K562 (cell line): Measurements from ENCODE around the gene CSH1. TPM values are rescaled to one million over a fixed set of nuclear protein-coding genes. Genes with fewer than 3 reads are reported as not detected.

Experiments
- ATAC-seq: fragments of 200-7000 bp; cut with Tn5 transposase; 3 replicates; pipeline ENCODE4 v1.9.1; 2020; ENCODE audit warnings: moderate library complexity
- BruUV-seq: library from RNA; stranded (reverse); fragments of 400-500 nt; replicated peaks from 2 replicates; lab custom pipeline; 2021; lab: Mats Ljungman, UMichigan
- CTCF ChIA-PET: fragments of 300-600 bp; formaldehyde crosslinking; extraction: SDS; loops from one replicate; lab custom pipeline; 2021; ENCODE audit warnings: low intra/inter-chr PET ratio; lab: Yijun Ruan, JAX
- POLR2A ChIA-PET: fragments of 300-600, 350-650 bp; sonication (Branson Sonifier 250); formaldehyde crosslinking; extraction: SDS; loops from one replicate; lab custom pipeline; 2021; ENCODE audit warnings: antibody characterized with exemption, inconsistent platforms; lab: Yijun Ruan, JAX
- DNase-seq, 4 experiments: peaks; one replicate each; pipeline versions ENCODE4 v3.0.0 to v3.0.0-alpha.2; 2011 to 2018; ENCODE audit warnings: low spot score in 3 of 4, mixed read lengths in 3 of 4; ENCODE audit errors: extremely low read depth in 1 of 4
- FAIRE-seq: peaks from 2 replicates; lab custom pipeline; 2011; peaks lifted over from hg19 to GRCh38; lab: Jason Lieb, UNC
- H2AFZ ChIP-seq: 2 replicates; pipeline ENCODE4 v1.6.0; 2011; ENCODE audit warnings: low read depth, low read length, control low read depth, inconsistent platforms
- H3K27ac ChIP-seq: fragments of 200-600 bp; 3 replicates; pipeline ENCODE4 v1.8.0; 2011; ENCODE audit warnings: low read depth, mild to moderate bottlenecking, control low read depth, inconsistent platforms, low read length, moderate library complexity, mixed read lengths; ENCODE audit errors: extremely low read depth
- H3K27me3 ChIP-seq, 2 experiments: fragments of 300-600 bp in 1 of 2; 2 replicates in 1 of 2; 3 replicates in 1 of 2; pipeline versions ENCODE4 v1.6.0 to v1.8.0; 2011; ENCODE audit warnings: inconsistent platforms in 2 of 2, low read length in 2 of 2, mild to moderate bottlenecking in 1 of 2, mixed read lengths in 1 of 2, moderate library complexity in 1 of 2; ENCODE audit not compliant: control insufficient read depth in 2 of 2, insufficient read depth in 2 of 2
- H3K36me3 ChIP-seq: fragments of 300-600 bp; 3 replicates; pipeline ENCODE4 v1.8.0; 2011; ENCODE audit warnings: mild to moderate bottlenecking, low read length, inconsistent platforms; ENCODE audit not compliant: control insufficient read depth, insufficient read depth
- H3K4me1 ChIP-seq, 2 experiments: fragments of 200-600 bp in 1 of 2; replicated peaks in 1 of 2; 2 replicates in 1 of 2; 3 replicates in 1 of 2; pipeline versions ENCODE4 v1.5.1 to v1.8.0; 2011; ENCODE audit warnings: inconsistent platforms in 2 of 2, low read length in 2 of 2, mild to moderate bottlenecking in 1 of 2, mixed read lengths in 1 of 2, moderate library complexity in 1 of 2; ENCODE audit not compliant: control insufficient read depth in 2 of 2, insufficient read depth in 2 of 2
- H3K4me2 ChIP-seq: 2 replicates; pipeline ENCODE4 v1.6.1; 2011; ENCODE audit warnings: low read length, control low read depth, inconsistent platforms, mixed read lengths; ENCODE audit not compliant: insufficient read depth
- H3K4me3 ChIP-seq: fragments of 200-600 bp; sonication (generic), shearing (Covaris generic); 2 replicates; pipeline ENCODE4 v1.5.1; 2016; ENCODE audit warnings: control low read depth, inconsistent platforms
- H3K79me2 ChIP-seq: fragments of 200-600 bp; 3 replicates; pipeline ENCODE4 v1.8.0; 2011; ENCODE audit warnings: low read length, inconsistent platforms; ENCODE audit not compliant: control insufficient read depth, insufficient read depth
- H3K9ac ChIP-seq, 2 experiments: 2 replicates each; pipeline versions ENCODE4 v1.6.0 to v1.6.1; 2011; ENCODE audit warnings: low read depth in 2 of 2, low read length in 2 of 2, control low read depth in 1 of 2, inconsistent platforms in 1 of 2, mild to moderate bottlenecking in 1 of 2, mixed read lengths in 1 of 2; ENCODE audit not compliant: insufficient read depth in 1 of 2
- H3K9me1 ChIP-seq: one replicate; pipeline ENCODE4 v1.6.0; 2011; ENCODE audit warnings: inconsistent platforms, mild to moderate bottlenecking, low read length, moderate library complexity; ENCODE audit not compliant: control insufficient read depth, insufficient read depth
- H3K9me3 ChIP-seq: replicated peaks from 2 replicates; pipeline ENCODE4 v1.5.1; 2011; ENCODE audit warnings: low read depth, low read length, inconsistent platforms; ENCODE audit not compliant: control insufficient read depth, insufficient read depth
- H4K20me1 ChIP-seq: replicated peaks from 2 replicates; pipeline ENCODE4 v1.6.1; 2011; ENCODE audit warnings: low read length, inconsistent platforms, mixed read lengths; ENCODE audit not compliant: control insufficient read depth, insufficient read depth
- CBFA2T2 ChIP-seq: fragments of 450-650 bp; conservative IDR thresholded peaks from 2 replicates; pipeline ENCODE4 v1.6.1; 2017; ENCODE audit warnings: mild to moderate bottlenecking
- ETV5 ChIP-seq: sonication (generic); formaldehyde crosslinking; IDR thresholded peaks from 2 replicates; pipeline ENCODE4 v1.4.0; 2020; ENCODE audit warnings: low read depth, mild to moderate bottlenecking, missing genetic modification reagents
- GTF2A2 ChIP-seq: IDR thresholded peaks from 2 replicates; pipeline ENCODE4 v1.6.1; 2016; ENCODE audit warnings: mild to moderate bottlenecking, missing genetic modification characterization, missing compliant biosample characterization
- HIVEP1 ChIP-seq: fragments of 250-450 bp; sonication (Bioruptor Pico); IDR thresholded peaks from 2 replicates; pipeline ENCODE4 v1.4.0; 2020; ENCODE audit warnings: mild to moderate bottlenecking
- HMGN3 ChIP-seq: IDR thresholded peaks from 2 replicates; pipeline ENCODE4 v1.6.1; 2011; ENCODE audit warnings: borderline replicate concordance, low read depth, mild to moderate bottlenecking, mixed read lengths, low read length; ENCODE audit not compliant: insufficient read length; ENCODE audit errors: extremely low read depth
- ILK ChIP-seq: fragments of 450-650 bp; IDR thresholded peaks from 2 replicates; pipeline ENCODE4 v1.6.1; 2016; ENCODE audit warnings: missing genetic modification characterization, low read depth, mild to moderate bottlenecking, missing compliant biosample characterization, moderate library complexity, borderline replicate concordance
- MIER1 ChIP-seq: fragments of 450-650 bp; IDR thresholded peaks from 2 replicates; pipeline ENCODE4 v1.6.1; 2016; ENCODE audit warnings: antibody characterized with exemption, mild to moderate bottlenecking, low read depth
- MXD1 ChIP-seq: fragments of 250-450 bp; sonication (Bioruptor Pico); IDR thresholded peaks from 2 replicates; pipeline ENCODE4 v1.8.0; 2021; ENCODE audit warnings: borderline replicate concordance, mild to moderate bottlenecking, moderate library complexity; ENCODE audit not compliant: poor library complexity, severe bottlenecking
- SMC3 ChIP-seq: conservative IDR thresholded peaks from 2 replicates; pipeline ENCODE4 v1.6.1; 2011; ENCODE audit warnings: low read depth, low read length, improper control_type of control experiment; ENCODE audit not compliant: insufficient read depth
- TCF15 ChIP-seq: fragments of 250-450 bp; sonication (Bioruptor Pico); IDR thresholded peaks from 2 replicates; pipeline ENCODE4 v1.8.0; 2022; ENCODE audit warnings: moderate library complexity, mild to moderate bottlenecking, inconsistent platforms
- U2AF1 ChIP-seq: fragments of 200-400 bp; formaldehyde crosslinking; optimal IDR thresholded peaks from 2 replicates; pipeline ENCODE3; 2017; ENCODE audit warnings: mild to moderate bottlenecking, low read depth, low read length, moderate library complexity
- ZBTB5 ChIP-seq: fragments of 450-650 bp; IDR thresholded peaks from 2 replicates; pipeline ENCODE4 v1.6.1; 2017; ENCODE audit warnings: antibody characterized with exemption
- ZNF140 ChIP-seq: fragments of 250-450 bp; sonication (Bioruptor Pico); IDR thresholded peaks from 2 replicates; pipeline ENCODE4 v1.8.0; 2021; ENCODE audit warnings: moderate library complexity, mild to moderate bottlenecking, inconsistent platforms
- ZNF232 ChIP-seq: sonication (generic); formaldehyde crosslinking; IDR thresholded peaks from 2 replicates; pipeline ENCODE4 v1.8.0; 2022; ENCODE audit warnings: mild to moderate bottlenecking, missing genetic modification reagents
- WGBS: fragments of 100-300 bp; shearing (Covaris generic); methylation state at CpG from one replicate; pipeline ENCODE4 v1.1.6; 2016; ENCODE audit warnings: low coverage, mixed read lengths; ENCODE audit not compliant: insufficient coverage; ENCODE audit errors: missing lambda C conversion rate; 5-methylcytosine and 5-hydroxymethylcytosine counted together
- in situ Hi-C: fragments of 300-500 bp; cut with MboI; formaldehyde crosslinking; loops from 4 replicates; pipeline ENCODE4 v1.15.0; 2018; ENCODE audit warnings: inconsistent platforms, mixed read lengths
- intact Hi-C: fragments of 100-400 bp; cut with micrococcal nuclease; formaldehyde crosslinking; loops from 2 replicates; pipeline ENCODE4 v1.14.2; 2022
- polyA plus RNA-seq, 8 experiments: library from polyadenylated mRNA; depleted of rRNA in 4 of 8; stranded (reverse) in 5 of 8; unstranded in 3 of 8; fragments of >200 nt; fragmentation: Nextera tagmentation in 2 of 8; fragmentation: Illumina TruSeq in 1 of 8; extraction: Ambion mirVana in 2 of 8; extraction: Trizol in 1 of 8; gene quantifications; 2 replicates each; pipeline versions ENCODE4 v1.2.1 to v1.2.3, GENCODE V29; 2011 to 2014; ENCODE audit warnings: inconsistent platforms in 1 of 8, missing spikeins in 1 of 8
- total RNA-seq, 7 experiments: library from RNA; depleted of rRNA in 6 of 7; stranded (reverse); fragments of >200 nt in 6 of 7; fragmentation: Illumina TruSeq in 2 of 7; extraction: Trizol in 2 of 7; gene quantifications; 2 replicates each; pipeline versions ENCODE4 v1.2.1 to v1.2.3, GENCODE V29; 2011 to 2021; ENCODE audit warnings: low replicate concordance in 1 of 7
- TF ChIP-seq, protein P1 (sequence below): fragments of 450-650 bp; IDR thresholded peaks from 2 replicates; pipeline ENCODE4 v1.6.1; 2016; ENCODE audit warnings: low read depth, mild to moderate bottlenecking, moderate library complexity
- TF ChIP-seq, protein P2 (sequence below): fragments of 250-450 bp; sonication (Bioruptor Pico); IDR thresholded peaks from 2 replicates; pipeline ENCODE4 v1.8.0; 2021; ENCODE audit warnings: moderate library complexity, mild to moderate bottlenecking, inconsistent platforms

CSH1 gene
- total and polyA plus RNA-seq, 9 of the 15 experiments (the other 6 are each of a cell fraction or from before 2014, with no cell fraction given): not detected

GRCh38 chr17:63917646-63918045 is 21.3 kb upstream of the CSH1 start:
- ATAC-seq (no peak), DNase-seq (no peak), FAIRE-seq (no peak)
- no peak overlapping the region for H3K27ac ChIP-seq
- no peaks in the 10 kb centered on the region for H3K9me1 ChIP-seq
- intact Hi-C loops: loop anchor here (2.0 to 10.0 kb wide), 5 partner anchors 29 to 367 kb away; partner anchors contain the start of gene ERN1
- POLR2A ChIA-PET: interaction anchor here (0.7 kb wide), 1 partner anchor 93 kb away, joined by 3 read pairs; no protein-coding TSS in a partner anchor
- no peak overlapping the region for H3K4me3 ChIP-seq
- BruUV-seq: no TSS peak
- no peaks in the 10 kb centered on the region for H3K9me3 ChIP-seq
- WGBS: 10% methylated on average over 12 of the region's 13 CpGs
- no peaks in the 10 kb centered on the region for H3K79me2 ChIP-seq
- CTCF ChIA-PET: no interaction called here
- no peak overlapping the region for H3K9ac ChIP-seq
- TF ChIP-seq HMGN3 (no peak), HIVEP1 (CRISPR knock-in tag) (no peak), GTF2A2 (tag) (no peak), ZNF232 (CRISPR knock-in tag) (no peak), MXD1 (CRISPR knock-in tag) (no peak), TCF15 (CRISPR knock-in tag) (no peak), MIER1 (no peak), ZBTB5 (no peak), ETV5 (CRISPR knock-in tag) (no peak), SMC3 (no peak), ZNF140 (CRISPR knock-in tag) (no peak), CBFA2T2 (no peak), U2AF1 (no peak), ILK (tag) (no peak)
- TF ChIP-seq, protein P1, sequence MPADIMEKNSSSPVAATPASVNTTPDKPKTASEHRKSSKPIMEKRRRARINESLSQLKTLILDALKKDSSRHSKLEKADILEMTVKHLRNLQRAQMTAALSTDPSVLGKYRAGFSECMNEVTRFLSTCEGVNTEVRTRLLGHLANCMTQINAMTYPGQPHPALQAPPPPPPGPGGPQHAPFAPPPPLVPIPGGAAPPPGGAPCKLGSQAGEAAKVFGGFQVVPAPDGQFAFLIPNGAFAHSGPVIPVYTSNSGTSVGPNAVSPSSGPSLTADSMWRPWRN: no peak
- TF ChIP-seq, protein P2, sequence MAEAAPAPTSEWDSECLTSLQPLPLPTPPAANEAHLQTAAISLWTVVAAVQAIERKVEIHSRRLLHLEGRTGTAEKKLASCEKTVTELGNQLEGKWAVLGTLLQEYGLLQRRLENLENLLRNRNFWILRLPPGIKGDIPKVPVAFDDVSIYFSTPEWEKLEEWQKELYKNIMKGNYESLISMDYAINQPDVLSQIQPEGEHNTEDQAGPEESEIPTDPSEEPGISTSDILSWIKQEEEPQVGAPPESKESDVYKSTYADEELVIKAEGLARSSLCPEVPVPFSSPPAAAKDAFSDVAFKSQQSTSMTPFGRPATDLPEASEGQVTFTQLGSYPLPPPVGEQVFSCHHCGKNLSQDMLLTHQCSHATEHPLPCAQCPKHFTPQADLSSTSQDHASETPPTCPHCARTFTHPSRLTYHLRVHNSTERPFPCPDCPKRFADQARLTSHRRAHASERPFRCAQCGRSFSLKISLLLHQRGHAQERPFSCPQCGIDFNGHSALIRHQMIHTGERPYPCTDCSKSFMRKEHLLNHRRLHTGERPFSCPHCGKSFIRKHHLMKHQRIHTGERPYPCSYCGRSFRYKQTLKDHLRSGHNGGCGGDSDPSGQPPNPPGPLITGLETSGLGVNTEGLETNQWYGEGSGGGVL: no peak
- H3K4me2 ChIP-seq: no peak overlapping the region
- H4K20me1 ChIP-seq: no peaks in the 10 kb centered on the region
- peaks cover 3 to 34% of the 10 kb centered on the region in 2 experiments; a peak in 4 of 5 replicates for H3K27me3 ChIP-seq
- H3K4me1 ChIP-seq: no peaks in the 10 kb centered on the region; a peak in 1 of 5 replicates
- no peak overlapping the region for H2AFZ ChIP-seq
- H3K36me3 ChIP-seq: no peaks in the 10 kb centered on the region
- in situ Hi-C loops: loop anchor here (10.0 kb wide), 2 partner anchors 107 to 367 kb away; partner anchors contain the start of gene ICAM2
